HEK293T (cell line): ENCODE data around the gene PCDH12.

ENCODE experiments used
- CTCF ChIA-PET: fragments of 350-600 bp; formaldehyde crosslinking; extraction: SDS; loops from one replicate; lab custom pipeline; 2021; ENCODE audit warnings: antibody characterized with exemption, inconsistent platforms; lab: Yijun Ruan, JAX
- POLR2A ChIA-PET: fragments of 350-600 bp; formaldehyde crosslinking; extraction: SDS; loops from one replicate; lab custom pipeline; 2020; ENCODE audit warnings: antibody characterized with exemption, inconsistent platforms; lab: Yijun Ruan, JAX
- DNase-seq: peaks from one replicate; pipeline ENCODE4 v3.0.0; 2012; ENCODE audit warnings: mixed read lengths; ENCODE audit errors: extremely low spot score
- ARNT ChIP-seq: fragments of 450-650 bp; IDR thresholded peaks from 2 replicates; pipeline ENCODE4 v1.6.1; 2017; ENCODE audit warnings: mild to moderate bottlenecking
- BHLHE40 ChIP-seq: fragments of 450-650 bp; IDR thresholded peaks from 2 replicates; pipeline ENCODE4 v1.6.1; 2016; ENCODE audit warnings: mild to moderate bottlenecking, moderate library complexity, borderline replicate concordance
- CTBP1 ChIP-seq: fragments of 450-650 bp; IDR thresholded peaks from 2 replicates; pipeline ENCODE4 v1.6.1; 2016; ENCODE audit warnings: borderline replicate concordance
- ELF4 ChIP-seq: fragments of 450-650 bp; IDR thresholded peaks from 2 replicates; pipeline ENCODE4 v1.6.1; 2017; ENCODE audit warnings: antibody characterized with exemption
- FOXA1 ChIP-seq: fragments of 450-650 bp; IDR thresholded peaks from 2 replicates; pipeline ENCODE4 v1.6.1; 2016; ENCODE audit warnings: mild to moderate bottlenecking
- FOXK2 ChIP-seq: fragments of 450-650 bp; IDR thresholded peaks from 2 replicates; pipeline ENCODE4 v1.6.1; 2016; ENCODE audit warnings: mild to moderate bottlenecking
- FOXM1 ChIP-seq: fragments of 450-650 bp; IDR thresholded peaks from 2 replicates; pipeline ENCODE4 v1.6.1; 2017; ENCODE audit warnings: mild to moderate bottlenecking, borderline replicate concordance
- HDGF ChIP-seq: fragments of 450-650 bp; IDR thresholded peaks from 2 replicates; pipeline ENCODE4 v1.6.1; 2017; ENCODE audit warnings: antibody characterized with exemption, borderline replicate concordance
- L3MBTL2 ChIP-seq: fragments of 450-650 bp; conservative IDR thresholded peaks from 2 replicates; pipeline ENCODE4 v1.6.1; 2016; ENCODE audit warnings: mild to moderate bottlenecking
- LEF1 ChIP-seq: fragments of 450-650 bp; IDR thresholded peaks from 2 replicates; pipeline ENCODE4 v1.6.1; 2017; ENCODE audit warnings: mild to moderate bottlenecking, borderline replicate concordance
- NFRKB ChIP-seq: fragments of 450-650 bp; IDR thresholded peaks from 2 replicates; pipeline ENCODE4 v1.6.1; 2016; ENCODE audit warnings: mild to moderate bottlenecking, moderate library complexity
- SP1 ChIP-seq: fragments of 450-650 bp; IDR thresholded peaks from 2 replicates; pipeline ENCODE4 v1.6.1; 2017
- SUZ12 ChIP-seq: fragments of 450-650 bp; IDR thresholded peaks from 2 replicates; pipeline ENCODE4 v1.6.1; 2016; ENCODE audit warnings: mild to moderate bottlenecking
- TARDBP ChIP-seq: fragments of 450-650 bp; IDR thresholded peaks from 2 replicates; pipeline ENCODE4 v1.6.1; 2016
- ZNF384 ChIP-seq: fragments of 450-650 bp; IDR thresholded peaks from 2 replicates; pipeline ENCODE4 v1.6.1; 2016
- TF ChIP-seq, protein P1 (sequence below): fragments of 450-650 bp; IDR thresholded peaks from 2 replicates; pipeline ENCODE4 v1.6.1; 2016

The PCDH12 gene

DNA sequence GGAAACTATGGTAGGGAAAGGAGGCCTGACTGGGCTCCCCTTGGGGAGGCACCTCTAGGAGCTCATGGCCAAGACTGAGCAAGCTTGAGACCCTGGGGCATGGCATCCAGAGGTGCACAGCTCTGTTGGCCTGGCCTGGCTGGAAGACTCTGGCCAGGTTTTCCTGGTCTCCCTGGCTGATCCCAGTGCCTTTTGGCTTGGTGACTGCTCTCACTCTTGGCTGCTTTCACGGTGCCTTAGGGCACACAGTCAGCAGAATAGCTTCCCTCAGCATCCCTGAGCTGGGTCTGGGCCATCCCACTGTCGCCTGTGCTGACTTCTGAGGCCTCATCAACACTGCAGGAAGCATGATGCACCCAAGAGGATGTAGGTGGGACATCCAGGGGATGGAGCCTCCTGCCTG lies 47.7 kb downstream of the PCDH12 start:
- no peak for DNase-seq
- CTCF ChIA-PET = interaction anchor here (1.5 kb wide), 1 partner anchor 31 kb away, joined by 4 read pairs; the partner anchor contains the start of gene PCDH1
- TF ChIP-seq ARNT = no peak
- no peak for TF ChIP-seq L3MBTL2
- TF ChIP-seq HDGF = no peak
- no peak for TF ChIP-seq TARDBP
- TF ChIP-seq SUZ12 = no peak
- POLR2A ChIA-PET = interaction anchor here (1.7 kb wide), 1 partner anchor 14 kb away, joined by 6 read pairs; the partner anchor contains the start of gene DELE1

DNA sequence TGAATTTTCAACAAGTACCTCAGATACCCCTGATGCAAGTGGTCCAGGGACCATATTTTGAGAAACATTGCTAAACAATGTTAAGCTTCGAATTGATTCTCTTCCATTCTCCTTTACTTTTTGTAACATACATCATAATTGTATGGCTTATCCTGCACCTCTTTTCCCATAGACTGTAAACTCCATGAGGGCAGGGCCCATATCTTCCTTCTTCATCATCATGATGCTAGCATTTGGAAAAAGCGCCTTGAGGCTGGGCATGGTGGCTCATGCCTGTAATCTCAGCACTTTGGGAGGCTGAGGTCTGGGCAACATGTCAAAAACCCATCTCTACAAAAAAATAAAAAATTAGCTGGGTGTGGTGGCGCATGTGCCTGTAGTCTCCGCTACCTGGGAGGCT lies 48.8 kb downstream of the PCDH12 start:
- TF ChIP-seq, protein P1, sequence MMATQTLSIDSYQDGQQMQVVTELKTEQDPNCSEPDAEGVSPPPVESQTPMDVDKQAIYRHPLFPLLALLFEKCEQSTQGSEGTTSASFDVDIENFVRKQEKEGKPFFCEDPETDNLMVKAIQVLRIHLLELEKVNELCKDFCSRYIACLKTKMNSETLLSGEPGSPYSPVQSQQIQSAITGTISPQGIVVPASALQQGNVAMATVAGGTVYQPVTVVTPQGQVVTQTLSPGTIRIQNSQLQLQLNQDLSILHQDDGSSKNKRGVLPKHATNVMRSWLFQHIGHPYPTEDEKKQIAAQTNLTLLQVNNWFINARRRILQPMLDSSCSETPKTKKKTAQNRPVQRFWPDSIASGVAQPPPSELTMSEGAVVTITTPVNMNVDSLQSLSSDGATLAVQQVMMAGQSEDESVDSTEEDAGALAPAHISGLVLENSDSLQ = no peak
- TF ChIP-seq ELF4 (no peak), SP1 (no peak), TARDBP (no peak), ARNT (no peak), CTBP1 (no peak), HDGF (no peak), BHLHE40 (no peak), FOXM1 (no peak), NFRKB (no peak), SUZ12 (no peak), FOXA1 (no peak), LEF1 (no peak)
- POLR2A ChIA-PET = interaction anchor here (1.7 kb wide), 1 partner anchor 15 kb away, joined by 6 read pairs; the partner anchor contains the start of gene DELE1
- CTCF ChIA-PET = interaction anchor here (1.5 kb wide), 1 partner anchor 30 kb away, joined by 4 read pairs; the partner anchor contains the start of gene PCDH1
- DNase-seq = no peak

DNA sequence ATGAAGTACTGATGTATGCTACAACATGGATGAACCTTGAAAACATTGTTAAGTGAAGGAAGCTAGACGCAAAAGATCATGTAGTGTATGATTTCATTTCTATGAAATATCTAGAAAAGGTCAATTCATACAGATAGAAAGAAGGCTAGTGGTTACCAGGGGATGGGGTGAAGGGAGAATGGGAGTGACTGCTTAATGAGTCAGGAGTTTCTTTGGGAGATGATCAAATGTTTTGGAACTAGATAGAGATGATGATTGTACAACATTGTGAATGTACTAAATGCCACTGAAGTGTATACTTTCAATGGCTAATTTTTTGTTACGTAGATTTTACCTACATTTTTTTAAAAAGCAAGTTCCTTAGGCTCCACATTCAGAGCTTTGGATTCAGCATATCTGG lies 49.2 kb downstream of the PCDH12 start:
- ChIA-PET POLR2A (interaction anchor here (1.7 kb wide), 1 partner anchor 15 kb away, joined by 6 read pairs; the partner anchor contains the start of gene DELE1), CTCF (no interaction called here)
- no peak for TF ChIP-seq FOXK2
- no peak for TF ChIP-seq SUZ12
- TF ChIP-seq BHLHE40 = no peak
- TF ChIP-seq, protein P1 = no peak
- TF ChIP-seq ARNT = no peak
- TF ChIP-seq L3MBTL2 = no peak
- no peak for TF ChIP-seq FOXM1
- TF ChIP-seq TARDBP = no peak
- DNase-seq = no peak

DNA sequence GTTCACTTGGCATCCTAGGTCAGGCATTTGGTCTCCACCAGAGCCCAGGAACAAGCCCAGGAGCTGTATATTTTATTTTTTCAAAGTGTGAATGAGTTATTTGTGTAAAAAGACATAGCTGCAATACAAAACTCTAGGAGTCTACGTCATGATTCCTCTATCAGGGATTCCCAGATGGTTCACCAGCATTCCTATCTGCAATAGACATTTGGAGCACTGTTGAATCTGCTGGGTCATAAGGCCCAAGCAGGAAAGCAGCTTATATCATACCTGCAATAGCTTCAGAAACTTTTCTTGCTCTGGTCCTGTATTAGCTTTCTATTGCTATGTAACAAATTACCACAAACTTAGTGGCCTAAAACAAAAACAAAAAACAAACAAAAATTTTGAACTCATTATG lies 51.0 kb downstream of the PCDH12 start:
- POLR2A ChIA-PET = no interaction called here
- CTCF ChIA-PET = no interaction called here

DNA sequence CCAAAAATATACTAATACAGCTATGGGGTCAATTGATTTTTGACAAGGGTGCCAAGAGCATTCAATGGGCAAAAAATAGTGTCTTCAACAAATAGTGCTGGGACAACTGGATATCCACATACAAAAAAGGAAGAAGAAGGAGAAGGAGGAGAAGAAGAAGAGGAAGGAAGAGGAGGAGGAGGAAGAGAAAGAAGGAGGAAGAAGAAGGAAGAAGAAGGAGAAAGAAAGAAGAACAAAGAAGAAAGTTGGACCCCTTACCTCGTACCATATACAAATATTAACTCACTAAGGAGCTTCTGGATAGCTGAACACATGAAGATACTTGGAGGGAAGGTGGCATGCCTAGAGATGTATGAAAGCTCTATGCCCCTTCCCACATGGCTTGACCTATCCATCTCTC lies 51.5 kb downstream of the PCDH12 start:
- no peak for DNase-seq
- POLR2A ChIA-PET = interaction anchor here (1.1 kb wide), 1 partner anchor 17 kb away, joined by 3 read pairs; the partner anchor contains the start of gene DELE1
- no peak for TF ChIP-seq CTBP1
- TF ChIP-seq, protein P1 = no peak
- no peak for TF ChIP-seq TARDBP
- no peak for TF ChIP-seq FOXK2
- TF ChIP-seq ELF4 = no peak
- no peak for TF ChIP-seq BHLHE40
- no peak for TF ChIP-seq NFRKB
- TF ChIP-seq L3MBTL2 = no peak
- no peak for TF ChIP-seq SUZ12
- CTCF ChIA-PET = interaction anchor here (0.6 to 1.0 kb wide), 2 partner anchors 17 to 28 kb away, joined by 3 to 5 read pairs; no protein-coding TSS in a partner anchor

More for the DNA sequence above, 51.0 kb downstream of the PCDH12 start:
- TF ChIP-seq TARDBP (no peak), SUZ12 (no peak), FOXM1 (no peak), ZNF384 (no peak), ELF4 (no peak), SP1 (no peak), CTBP1 (no peak), LEF1 (no peak), L3MBTL2 (no peak), BHLHE40 (no peak), HDGF (no peak), ARNT (no peak), FOXA1 (no peak), NFRKB (no peak), FOXK2 (no peak)
- TF ChIP-seq, protein P1 = no peak
- DNase-seq = no peak

DNA sequence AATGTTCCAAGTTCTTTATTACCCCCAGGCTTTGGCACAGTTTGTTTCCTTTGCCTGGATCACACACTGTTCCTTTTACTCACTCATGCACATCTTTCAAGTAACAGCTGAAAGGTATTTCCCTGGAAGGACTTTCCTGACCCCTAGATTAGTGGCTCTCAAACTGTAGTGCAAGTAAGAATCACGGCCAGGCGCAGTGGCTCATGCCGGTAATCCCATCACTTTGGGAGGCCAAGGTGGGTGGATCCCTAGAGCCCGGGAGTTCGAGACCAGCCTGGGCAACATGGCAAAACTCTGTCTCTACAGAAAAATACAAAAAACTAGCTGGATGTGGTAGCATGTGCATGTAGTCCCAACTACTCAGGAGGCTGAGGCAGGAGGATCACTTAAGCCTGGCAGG lies 53.5 kb downstream of the PCDH12 start:
- no peak for DNase-seq
- ChIA-PET CTCF (no interaction called here), POLR2A (no interaction called here)
- no peak for TF ChIP-seq FOXM1
- no peak for TF ChIP-seq ZNF384
- no peak for TF ChIP-seq FOXA1
- no peak for TF ChIP-seq ELF4
- TF ChIP-seq SUZ12 = no peak
- TF ChIP-seq ARNT = no peak
- no peak for TF ChIP-seq LEF1
- TF ChIP-seq NFRKB = no peak
- no peak for TF ChIP-seq L3MBTL2
- TF ChIP-seq BHLHE40 = no peak
- no peak for TF ChIP-seq SP1
- no peak for TF ChIP-seq FOXK2
- TF ChIP-seq, protein P1 = no peak
- no peak for TF ChIP-seq HDGF
- TF ChIP-seq CTBP1 = no peak
